ENCODE data around the gene BCL6B. TPM values are rescaled to one million over a fixed set of nuclear protein-coding genes. Genes with fewer than 3 reads are reported as not detected.
"Not testable (repeated sequence)": the region's sequence is repeated elsewhere in the genome, so short reads cannot be mapped to it uniquely, and the experiment has no call there.

Gene BCL6B
- total RNA-seq, 1 donor from 2014 or later = 13.0 TPM

DNA sequence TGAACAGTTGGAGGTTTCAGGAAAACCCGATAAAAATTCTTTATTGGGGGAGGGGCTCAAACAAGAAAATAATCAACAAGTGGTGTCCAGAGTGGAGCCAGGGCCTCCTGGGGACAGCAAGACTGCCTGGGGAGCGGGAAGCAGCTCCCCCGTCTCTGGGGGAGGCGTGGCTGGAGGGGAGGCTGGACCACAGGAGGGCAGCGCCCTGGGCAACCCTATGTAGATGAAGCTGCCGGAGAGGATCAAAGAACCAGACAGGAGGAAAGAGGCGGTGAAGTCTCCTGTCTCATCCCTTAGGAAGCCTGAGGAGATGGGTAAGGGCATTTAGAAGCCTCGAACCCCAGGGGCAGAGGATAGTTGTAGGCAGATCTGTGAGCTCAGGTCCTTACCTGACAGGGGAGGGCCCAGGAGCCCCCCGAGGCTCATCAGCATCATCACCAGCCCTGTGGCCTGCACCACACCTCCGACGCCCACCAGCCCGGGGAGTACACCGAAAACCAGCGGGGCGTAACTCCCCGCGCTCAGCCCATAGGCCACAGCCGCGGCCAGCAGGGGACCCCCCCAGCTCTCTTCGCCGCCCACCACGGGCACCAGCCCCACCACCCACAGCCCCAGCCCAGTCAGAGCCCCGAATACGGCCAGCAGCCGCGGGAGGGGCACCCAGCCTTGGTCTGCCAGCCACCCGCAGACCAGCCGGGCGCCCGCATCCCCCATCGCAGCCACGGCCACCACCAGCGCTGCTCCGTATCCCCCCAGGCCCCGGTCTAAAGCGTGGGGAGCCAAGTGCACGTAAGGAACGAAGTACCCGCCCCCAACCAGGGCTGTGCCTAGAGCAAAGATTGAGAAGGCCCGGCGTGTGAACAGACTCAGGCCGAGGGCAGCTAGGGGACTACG is 19.0 kb downstream of the BCL6B start:
- no peaks in the 10 kb centered on the region for H3K36me3 ChIP-seq (ENCODE audit: control insufficient read depth in 3 of 3, insufficient read depth in 3 of 3, low read length in 3 of 3)
- H3K4me1 ChIP-seq (ENCODE audit: control insufficient read depth in 3 of 3, insufficient read depth in 3 of 3, low read length in 3 of 3) = peaks cover 13 to 20% (median 15%) of the 10 kb centered on the region in 3 donors
- H3K9ac ChIP-seq (ENCODE audit: low read depth in 1 of 3, low read length in 3 of 3) = no peak overlapping the region
- no peaks in the 10 kb centered on the region for H3K9me3 ChIP-seq (ENCODE audit: control insufficient read depth in 3 of 3, low read length in 3 of 3)
- peaks cover 20 to 28% (median 27%) of the 10 kb centered on the region in 3 donors for H3K27me3 ChIP-seq (ENCODE audit: control insufficient read depth in 3 of 3, insufficient read depth in 3 of 3, low read length in 3 of 3)
- no peak overlapping the region for H3K4me3 ChIP-seq (ENCODE audit: low read length in 3 of 3)
- H3K27ac ChIP-seq (ENCODE audit: low read depth, low read length) = no peak overlapping the region

DNA sequence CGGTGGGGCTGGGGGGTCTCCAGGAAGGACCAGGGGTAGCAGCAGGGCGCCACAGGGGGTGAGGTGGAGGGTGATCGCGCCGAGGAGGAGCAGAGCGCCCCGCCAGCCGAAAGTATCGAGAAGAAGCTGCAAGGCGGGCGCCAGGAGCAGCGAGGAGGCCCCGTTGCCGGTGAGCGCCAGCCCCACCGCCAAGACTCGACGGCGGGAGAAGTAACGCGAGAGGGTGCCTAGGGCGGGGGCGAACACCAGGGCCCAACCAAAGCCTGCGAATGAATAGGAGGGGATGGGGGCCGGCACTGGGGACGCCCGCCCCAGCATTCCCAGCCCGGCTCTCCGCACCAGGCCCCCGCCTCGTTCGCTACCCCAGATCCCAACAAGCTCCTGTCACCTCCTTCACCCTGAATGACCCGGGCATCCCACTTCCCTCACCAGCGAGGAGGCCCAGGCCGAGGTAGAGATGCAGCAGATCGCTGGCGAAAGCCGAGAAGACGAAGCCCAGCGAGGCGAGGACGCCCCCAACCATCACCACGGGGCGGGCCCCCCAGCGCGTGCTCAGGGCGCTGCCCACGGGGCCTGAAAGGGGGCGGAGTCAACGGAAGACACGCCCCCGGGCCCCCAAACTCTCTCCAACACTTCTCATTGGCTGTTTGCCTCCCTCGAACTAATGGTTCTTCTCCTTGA is 19.8 kb downstream of the BCL6B start:
- no peaks in the 10 kb centered on the region for H3K9me3 ChIP-seq (ENCODE audit: control insufficient read depth in 3 of 3, low read length in 3 of 3)
- H3K27ac ChIP-seq (ENCODE audit: low read depth, low read length) = no peak overlapping the region
- H3K4me1 ChIP-seq (ENCODE audit: control insufficient read depth in 3 of 3, insufficient read depth in 3 of 3, low read length in 3 of 3) = peaks cover 13 to 20% (median 15%) of the 10 kb centered on the region in 3 donors
- H3K27me3 ChIP-seq (ENCODE audit: control insufficient read depth in 3 of 3, insufficient read depth in 3 of 3, low read length in 3 of 3) = peaks cover 20 to 28% (median 27%) of the 10 kb centered on the region in 3 donors
- H3K36me3 ChIP-seq (ENCODE audit: control insufficient read depth in 3 of 3, insufficient read depth in 3 of 3, low read length in 3 of 3) = no peaks in the 10 kb centered on the region
- H3K9ac ChIP-seq (ENCODE audit: low read depth in 1 of 3, low read length in 3 of 3) = no peak overlapping the region
- peak overlapping the region; percentile 24 to 70 (median 54) for H3K4me3 ChIP-seq (ENCODE audit: low read length in 3 of 3)

DNA sequence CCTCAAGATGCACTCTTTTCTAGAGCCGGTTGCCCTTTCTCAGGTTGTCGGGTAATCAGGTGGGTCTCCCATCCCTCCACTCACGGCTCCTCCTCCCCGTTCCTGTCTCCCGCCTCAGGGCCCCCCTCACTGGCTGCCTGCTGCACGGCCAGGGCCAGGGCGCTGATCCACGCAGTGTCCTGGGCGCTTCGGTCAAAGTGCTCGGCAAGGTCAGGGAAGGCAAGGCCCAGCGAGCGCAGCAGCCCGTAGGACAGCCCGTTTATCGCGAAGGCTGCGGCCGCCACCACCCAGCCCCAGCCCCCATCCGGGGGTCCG is 20.3 kb downstream of the BCL6B start:
- Histone ChIP-seq H3K9me3 (ENCODE audit: control insufficient read depth in 3 of 3, low read length in 3 of 3) (no peaks in the 10 kb centered on the region), H3K4me1 (ENCODE audit: control insufficient read depth in 3 of 3, insufficient read depth in 3 of 3, low read length in 3 of 3) (peaks cover 13 to 20% (median 15%) of the 10 kb centered on the region in 3 donors), H3K9ac (ENCODE audit: low read depth in 1 of 3, low read length in 3 of 3) (peak overlapping the region in 2 of 3 donors; percentile 38 to 68), H3K27me3 (ENCODE audit: control insufficient read depth in 3 of 3, insufficient read depth in 3 of 3, low read length in 3 of 3) (peaks cover 20 to 30% (median 27%) of the 10 kb centered on the region in 3 donors), H3K36me3 (ENCODE audit: control insufficient read depth in 3 of 3, insufficient read depth in 3 of 3, low read length in 3 of 3) (no peaks in the 10 kb centered on the region), H3K27ac (ENCODE audit: low read depth, low read length) (no peak overlapping the region), H3K4me3 (ENCODE audit: low read length in 3 of 3) (peak overlapping the region; percentile 24 to 70 (median 54))

DNA sequence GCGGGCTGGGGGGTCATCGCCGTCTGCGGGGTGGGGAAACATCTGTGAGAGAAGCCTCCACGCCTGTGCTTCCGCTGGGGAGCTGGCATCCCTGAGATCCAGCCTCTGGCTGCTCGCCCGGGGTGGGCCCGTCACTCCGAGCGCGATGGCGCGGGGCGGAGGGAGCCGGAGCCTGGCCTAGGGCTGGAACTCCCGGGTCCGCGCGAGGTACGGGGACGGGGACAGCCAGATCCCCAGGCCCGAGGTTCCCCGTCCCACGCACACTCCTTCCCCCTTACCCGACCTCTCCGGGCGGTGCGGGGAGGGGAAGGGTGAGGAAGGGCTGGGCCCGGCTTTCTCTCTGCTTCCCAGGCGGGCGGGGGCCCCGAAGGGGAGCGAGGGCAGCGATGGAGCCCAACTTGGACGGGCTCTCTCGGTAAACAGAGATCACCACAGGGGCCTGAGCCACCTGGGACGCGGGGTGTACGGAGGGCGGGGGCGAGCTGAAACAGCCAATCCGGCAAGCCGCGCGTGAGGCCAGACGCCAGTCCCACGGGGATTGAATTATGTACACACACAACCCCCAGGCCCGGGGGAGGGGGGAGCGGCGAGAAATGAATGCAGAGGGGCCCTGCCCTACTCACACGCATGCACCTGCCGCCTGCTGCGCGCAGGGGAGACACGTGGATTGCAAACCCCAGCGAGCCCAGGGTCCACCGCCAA is 20.8 kb downstream of the BCL6B start, which contains the start of gene SLC16A11:
TSS of gene SLC16A11 (minus strand) at position 596 of the 702 bp plus-strand sequence. CDS start at position 17, 579 bp downstream.
- peak within 1 kb of the TSS; percentile 24 to 70 (median 54) for H3K4me3 ChIP-seq (ENCODE audit: low read length in 3 of 3)

DNA sequence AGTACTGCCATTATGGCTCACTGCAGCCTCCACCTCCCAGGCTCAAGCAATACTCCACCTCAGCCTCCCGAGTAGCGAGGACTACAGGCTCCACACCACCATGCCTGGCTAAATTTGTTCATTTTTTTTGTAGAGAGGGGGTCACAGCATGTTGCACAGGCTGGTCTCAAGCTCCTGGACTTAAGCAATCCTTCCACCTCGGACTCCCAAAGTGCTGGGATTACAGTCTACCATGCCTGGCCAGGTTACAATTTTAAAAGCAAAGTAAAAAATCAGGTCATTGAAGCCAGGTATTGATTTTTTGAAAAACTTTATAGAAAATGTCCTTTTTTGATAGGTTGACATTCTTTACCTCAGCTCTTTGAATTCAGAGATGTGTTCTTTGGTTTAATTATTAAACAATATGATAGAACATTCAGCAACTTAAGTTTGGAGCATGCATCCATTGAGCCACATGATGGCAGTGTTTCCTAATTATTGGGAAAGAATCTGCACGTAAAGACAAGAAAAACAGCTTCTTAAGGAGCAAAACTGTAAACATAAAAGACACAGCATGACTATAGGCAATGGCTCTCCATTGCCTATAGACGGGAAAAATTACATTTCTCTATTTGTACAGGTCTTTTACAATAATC is 22.8 kb downstream of the BCL6B start:
- Histone ChIP-seq H3K9ac (ENCODE audit: low read depth in 1 of 3, low read length in 3 of 3) (no peak overlapping the region), H3K36me3 (ENCODE audit: control insufficient read depth in 3 of 3, insufficient read depth in 3 of 3, low read length in 3 of 3) (no peaks in the 10 kb centered on the region), H3K4me3 (ENCODE audit: low read length in 3 of 3) (no peak overlapping the region), H3K27me3 (ENCODE audit: control insufficient read depth in 3 of 3, insufficient read depth in 3 of 3, low read length in 3 of 3) (peaks cover 20 to 31% (median 31%) of the 10 kb centered on the region in 3 donors), H3K9me3 (ENCODE audit: control insufficient read depth in 3 of 3, low read length in 3 of 3) (no peaks in the 10 kb centered on the region), H3K4me1 (ENCODE audit: control insufficient read depth in 3 of 3, insufficient read depth in 3 of 3, low read length in 3 of 3) (peaks cover 13 to 20% (median 15%) of the 10 kb centered on the region in 3 donors), H3K27ac (ENCODE audit: low read depth, low read length) (no peak overlapping the region)

More for the DNA sequence above, 20.8 kb downstream of the BCL6B start, which contains the start of gene SLC16A11:
- Histone ChIP-seq H3K9me3 (ENCODE audit: control insufficient read depth in 3 of 3, low read length in 3 of 3) (no peaks in the 10 kb centered on the region), H3K9ac (ENCODE audit: low read depth in 1 of 3, low read length in 3 of 3) (peak within 1 kb of the TSS in 2 of 3 donors; percentile 38 to 68), H3K36me3 (ENCODE audit: control insufficient read depth in 3 of 3, insufficient read depth in 3 of 3, low read length in 3 of 3) (no peaks in the 10 kb centered on the region), H3K27ac (ENCODE audit: low read depth, low read length) (no peak within 1 kb of the TSS), H3K4me1 (ENCODE audit: control insufficient read depth in 3 of 3, insufficient read depth in 3 of 3, low read length in 3 of 3) (peaks cover 13 to 20% (median 15%) of the 10 kb centered on the region in 3 donors), H3K27me3 (ENCODE audit: control insufficient read depth in 3 of 3, insufficient read depth in 3 of 3, low read length in 3 of 3) (peaks cover 20 to 31% (median 27%) of the 10 kb centered on the region in 3 donors)

DNA sequence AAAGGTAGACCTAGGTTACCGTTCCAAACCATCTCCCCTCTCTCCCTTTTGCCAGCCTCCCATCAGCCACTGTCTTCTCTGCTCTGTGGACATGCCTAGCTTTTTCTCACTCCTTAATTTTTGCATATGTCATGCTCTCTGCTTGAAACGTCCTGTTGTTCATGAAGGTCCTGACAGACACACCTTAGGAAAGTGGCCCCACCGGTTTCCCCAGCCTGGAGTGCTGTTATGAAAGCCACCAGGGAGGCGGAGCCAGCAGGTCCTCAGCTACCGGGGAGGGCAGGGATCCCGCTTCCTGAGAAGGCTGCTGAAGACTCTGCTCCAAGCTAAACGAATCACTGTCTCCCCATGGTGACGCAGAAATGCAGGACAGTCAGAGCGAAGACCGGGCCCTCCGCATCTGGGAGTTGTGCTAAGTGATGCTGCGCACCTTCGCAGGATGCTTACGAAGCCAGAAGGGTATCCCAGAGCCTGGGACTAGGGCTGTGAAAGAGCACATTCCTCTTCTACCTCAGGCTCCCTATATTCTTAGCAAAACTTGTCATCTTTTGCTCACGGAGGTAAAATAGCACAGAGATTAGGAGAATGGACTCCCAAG is 23.4 kb downstream of the BCL6B start:
- peaks cover 20 to 34% (median 31%) of the 10 kb centered on the region in 3 donors for H3K27me3 ChIP-seq (ENCODE audit: control insufficient read depth in 3 of 3, insufficient read depth in 3 of 3, low read length in 3 of 3)

DNA sequence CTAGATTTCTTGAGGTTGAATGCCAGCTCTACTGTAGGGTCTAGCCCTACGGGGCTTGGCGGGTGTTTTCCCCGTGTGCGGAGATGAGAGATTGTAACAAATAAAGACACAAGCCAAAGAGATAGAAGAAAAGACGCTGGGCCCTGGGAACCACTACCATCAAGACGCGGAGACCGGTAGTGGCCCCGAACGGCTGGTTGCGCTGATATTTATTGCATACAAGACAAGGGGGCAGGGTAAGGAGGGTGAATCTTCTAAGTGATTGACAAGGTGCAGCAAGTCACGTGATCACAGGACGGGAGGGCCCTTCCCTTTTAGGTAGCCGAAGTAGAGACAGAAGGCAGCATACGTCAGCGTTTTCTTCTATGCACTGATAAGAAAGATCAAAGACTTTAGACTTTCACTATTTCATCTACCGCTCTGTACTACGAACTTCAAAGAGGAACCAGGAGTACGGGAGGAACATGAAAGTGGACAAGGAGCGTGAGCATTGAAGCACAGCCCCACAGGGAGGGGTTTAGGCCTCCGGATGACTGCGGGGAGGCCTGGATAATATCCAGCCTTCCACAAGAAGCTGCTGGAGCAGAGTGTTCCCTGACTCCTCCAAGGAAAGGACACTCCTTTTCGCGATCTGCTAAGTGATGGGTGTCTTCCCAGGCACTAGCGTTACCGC is 24.0 kb downstream of the BCL6B start:
- Histone ChIP-seq H3K4me1 (ENCODE audit: control insufficient read depth in 3 of 3, insufficient read depth in 3 of 3, low read length in 3 of 3) (peaks cover 13 to 20% (median 15%) of the 10 kb centered on the region in 3 donors), H3K4me3 (ENCODE audit: low read length in 3 of 3) (peak overlapping the region; percentile 19 to 52 (median 29)), H3K27me3 (ENCODE audit: control insufficient read depth in 3 of 3, insufficient read depth in 3 of 3, low read length in 3 of 3) (peaks cover 20 to 34% (median 28%) of the 10 kb centered on the region in 3 donors)
- not testable (repeated sequence) for H3K9ac ChIP-seq (ENCODE audit: low read depth in 1 of 3, low read length in 3 of 3); H3K9me3 ChIP-seq (ENCODE audit: control insufficient read depth in 3 of 3, low read length in 3 of 3); H3K27ac ChIP-seq (ENCODE audit: low read depth, low read length); H3K36me3 ChIP-seq (ENCODE audit: control insufficient read depth in 3 of 3, insufficient read depth in 3 of 3, low read length in 3 of 3)

More for the DNA sequence above, 23.4 kb downstream of the BCL6B start:
- Histone ChIP-seq H3K36me3 (ENCODE audit: control insufficient read depth in 3 of 3, insufficient read depth in 3 of 3, low read length in 3 of 3) (no peaks in the 10 kb centered on the region), H3K4me1 (ENCODE audit: control insufficient read depth in 3 of 3, insufficient read depth in 3 of 3, low read length in 3 of 3) (peaks cover 13 to 20% (median 15%) of the 10 kb centered on the region in 3 donors), H3K9ac (ENCODE audit: low read depth in 1 of 3, low read length in 3 of 3) (peak overlapping the region in 2 of 3 donors; percentile 16 to 52), H3K9me3 (ENCODE audit: control insufficient read depth in 3 of 3, low read length in 3 of 3) (no peaks in the 10 kb centered on the region), H3K4me3 (ENCODE audit: low read length in 3 of 3) (peak overlapping the region in 2 of 3 donors; percentile 19 to 52), H3K27ac (ENCODE audit: low read depth, low read length) (no peak overlapping the region)

DNA sequence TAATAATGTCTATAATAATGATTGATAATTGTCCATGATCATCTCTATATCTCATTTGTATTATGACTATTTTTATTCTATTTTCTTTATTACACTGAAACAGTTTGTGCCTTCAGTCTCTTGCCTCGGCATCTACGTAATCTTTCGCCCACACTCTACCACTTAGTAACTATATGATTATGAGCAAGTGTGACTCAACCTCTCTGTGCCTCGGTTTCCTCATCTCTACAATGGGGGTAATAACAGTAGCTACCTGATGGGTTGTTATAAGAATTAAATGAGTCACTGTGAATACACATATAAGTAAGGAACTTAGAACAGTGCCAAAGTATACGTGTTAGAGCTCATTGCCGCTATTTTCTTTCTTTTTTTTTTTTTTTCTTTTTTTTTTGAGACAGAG is 24.7 kb downstream of the BCL6B start:
- Histone ChIP-seq H3K36me3 (ENCODE audit: control insufficient read depth in 3 of 3, insufficient read depth in 3 of 3, low read length in 3 of 3) (no peaks in the 10 kb centered on the region), H3K9me3 (ENCODE audit: control insufficient read depth in 3 of 3, low read length in 3 of 3) (no peaks in the 10 kb centered on the region), H3K27ac (ENCODE audit: low read depth, low read length) (no peak overlapping the region), H3K27me3 (ENCODE audit: control insufficient read depth in 3 of 3, insufficient read depth in 3 of 3, low read length in 3 of 3) (peaks cover 20 to 29% (median 21%) of the 10 kb centered on the region in 3 donors), H3K4me3 (ENCODE audit: low read length in 3 of 3) (no peak overlapping the region), H3K9ac (ENCODE audit: low read depth in 1 of 3, low read length in 3 of 3) (no peak overlapping the region), H3K4me1 (ENCODE audit: control insufficient read depth in 3 of 3, insufficient read depth in 3 of 3, low read length in 3 of 3) (peaks cover 13 to 20% (median 17%) of the 10 kb centered on the region in 3 donors)
